GM19452 (cell line): ENCODE measurements around the gene COQ8A.

Source experiments
- ATAC-seq: cut with Tn5 transposase; IDR thresholded peaks from one replicate; pipeline ENCODE4 v1.9.1; 2021; ENCODE audit not compliant: unreplicated experiment

COQ8A gene

GRCh38 chr1:227003165-227003564, 63.1 kb downstream of the COQ8A start:
- ATAC-seq: no peak

GRCh38 chr1:227004796-227005195, 64.7 kb downstream of the COQ8A start:
- ATAC-seq: no peak

GRCh38 chr1:227006226-227006796, 66.2 kb downstream of the COQ8A start:
- no peak for ATAC-seq

GRCh38 chr1:227009937-227010336, 69.8 kb downstream of the COQ8A start:
- ATAC-seq: no peak

- ATAC-seq: no peak
Observed at GRCh38 chr1:227010645-227011044, 70.6 kb downstream of the COQ8A start.

GRCh38 chr1:227016990-227017389, 76.9 kb downstream of the COQ8A start:
- no peak for ATAC-seq

- no peak for ATAC-seq
Observed at GRCh38 chr1:227032396-227032795, 92.3 kb downstream of the COQ8A start.

GRCh38 chr1:227033880-227034279, 93.8 kb downstream of the COQ8A start:
- no peak for ATAC-seq

GRCh38 chr1:227035316-227035715, 95.2 kb downstream of the COQ8A start:
- ATAC-seq: no peak

- no peak for ATAC-seq
Observed at GRCh38 chr1:227037121-227037520, 97.0 kb downstream of the COQ8A start.
